Measurements from ENCODE around the gene EDNRA. TPM values are rescaled to one million over a fixed set of nuclear protein-coding genes. Genes with fewer than 3 reads are reported as not detected.

Gene EDNRA
- polyA plus RNA-seq, 1 of the 3 experiments (the other 2 are of a cell fraction), result 1.2 TPM

- Histone ChIP-seq H4K20me1 (ENCODE audit: insufficient read depth) (no peaks in the 10 kb centered on the region), H3F3A (replicated peaks; ENCODE audit: insufficient read depth) (peaks cover 4% of the 10 kb centered on the region), H3K36me3 (replicated peaks in 1 of 2; ENCODE audit: control insufficient read depth in 1 of 2, insufficient read depth in 2 of 2, low read length in 1 of 2) (no peaks in the 10 kb centered on the region), H3K27me3 (ENCODE audit: insufficient read depth) (no peaks in the 10 kb centered on the region), H3K4me1 (ENCODE audit: control insufficient read depth in 1 of 2, insufficient read depth in 2 of 2, low read depth in 1 of 2, low read length in 1 of 2) (peaks cover 9 to 15% of the 10 kb centered on the region in 2 experiments; a peak in 3 of 4 replicates), H3K9ac (no peak overlapping the region), H3K9me2 (no peaks in the 10 kb centered on the region), H3K27ac (ENCODE audit: low read depth in 2 of 2, low read length in 1 of 2) (peak overlapping the region in 1 of 2 experiments; percentile 67; a peak in 3 of 4 replicates), H2AFZ (ENCODE audit: low read depth) (no peak overlapping the region), H3K4me3 (ENCODE audit: low read depth in 2 of 2, low read length in 1 of 2) (no peak overlapping the region), H3K79me2 (ENCODE audit: insufficient read depth) (no peaks in the 10 kb centered on the region), H3K4me2 (no peak overlapping the region), H3K9me3 (no peaks in the 10 kb centered on the region)
- 53% methylated on average over 2 of the region's 2 CpGs for WGBS (ENCODE audit: low lambda C conversion rate)
- ChIA-PET POLR2A (no interaction called here), CTCF (interaction anchor here (0.9 kb wide), 1 partner anchor 398 kb away, joined by 3 read pairs; no protein-coding TSS in a partner anchor)
- TF ChIP-seq FOSL2 (IDR thresholded peaks at IDR 0.05; ENCODE audit: borderline replicate concordance, low read depth) (no peak), REST (IDR thresholded peaks at IDR 0.05; ENCODE audit: low read depth, low read length) (no peak), ELF1 (IDR thresholded peaks at IDR 0.05) (no peak), EZH2phosphoT487 (IDR thresholded peaks at IDR 0.05; ENCODE audit: borderline replicate concordance, low read depth) (no peak), YY1 (IDR thresholded peaks at IDR 0.05; ENCODE audit: low read depth) (no peak), FOXM1 (IDR thresholded peaks at IDR 0.05; ENCODE audit: low read depth) (no peak), RAD21 (IDR thresholded peaks at IDR 0.05; ENCODE audit: low read length) (no peak), CHD2 (IDR thresholded peaks at IDR 0.05; ENCODE audit: low read length, partially characterized antibody) (no peak), NFIC (IDR thresholded peaks at IDR 0.05; ENCODE audit: borderline replicate concordance) (no peak), RXRA (IDR thresholded peaks at IDR 0.05; ENCODE audit: borderline replicate concordance, low read depth) (no peak), TEAD4 (IDR thresholded peaks at IDR 0.05; ENCODE audit: borderline replicate concordance, insufficient read depth) (no peak), EP300 (IDR thresholded peaks at IDR 0.05; ENCODE audit: borderline replicate concordance in 1 of 2, low read depth in 1 of 2, low read length in 1 of 2) (no peak), GABPA (IDR thresholded peaks at IDR 0.05; ENCODE audit: low read depth) (no peak), TCF12 (IDR thresholded peaks at IDR 0.05) (no peak), SIN3A (IDR thresholded peaks at IDR 0.05; ENCODE audit: borderline replicate concordance, low read depth, low read length) (no peak), MEF2A (IDR thresholded peaks at IDR 0.05; ENCODE audit: borderline replicate concordance, low read depth) (no peak), MXI1 (IDR thresholded peaks at IDR 0.05; ENCODE audit: low read depth, low read length) (no peak)
- DNase-seq, result no peak
Observed at GRCh38 chr4:147492306-147492705, 11.4 kb downstream of the EDNRA start.

All from SK-N-SH (cell line).